IMR-90 (cell line): ENCODE measurements around the gene APC2. TPM values are rescaled to one million over a fixed set of nuclear protein-coding genes. Genes with fewer than 3 reads are reported as not detected.

ENCODE experiments used
- ATAC-seq: fragments of 200-7000 bp; cut with Tn5 transposase; 2 replicates; pipeline ENCODE4 v1.9.1; 2020; ENCODE audit warnings: low read depth, mild to moderate bottlenecking, moderate library complexity
- BruUV-seq: library from RNA; stranded (reverse); fragments of 400-500 nt; replicated peaks from 2 replicates; lab custom pipeline; 2021; lab: Mats Ljungman, UMichigan
- CTCF ChIA-PET: fragments of 300-600 bp; formaldehyde crosslinking; extraction: SDS; loops from one replicate; lab custom pipeline; 2021; ENCODE audit warnings: antibody characterized with exemption; lab: Yijun Ruan, JAX
- POLR2A ChIA-PET: fragments of 300-600 bp; sonication (Branson Sonifier 250); formaldehyde crosslinking; loops from one replicate; lab custom pipeline; 2022; ENCODE audit warnings: antibody characterized with exemption; ENCODE audit not compliant: unreplicated experiment; lab: Charles Lee
- DNase-seq: peaks from one replicate; pipeline ENCODE4 v3.0.0; 2013
- H2AFZ ChIP-seq: replicated peaks from 2 replicates; pipeline ENCODE3; 2013; ENCODE audit warnings: low read length, mild to moderate bottlenecking; ENCODE audit not compliant: poor library complexity
- H2AK5ac ChIP-seq: 2 replicates; pipeline ENCODE4 v1.6.1; 2013; ENCODE audit warnings: low read depth, low read length, inconsistent platforms
- H2AK9ac ChIP-seq: replicated peaks from 2 replicates; pipeline ENCODE3; 2013; ENCODE audit warnings: mild to moderate bottlenecking, low read depth, low read length, moderate library complexity; ENCODE audit not compliant: poor library complexity
- H2BK120ac ChIP-seq: 2 replicates; pipeline ENCODE4 v1.6.1; 2013; ENCODE audit warnings: low read depth, low read length, inconsistent platforms
- H2BK15ac ChIP-seq: 3 replicates; pipeline ENCODE4 v1.6.1; 2013; ENCODE audit warnings: low read depth, low read length, inconsistent platforms
- H2BK20ac ChIP-seq: 2 replicates; pipeline ENCODE4 v1.6.1; 2013; ENCODE audit warnings: low read depth, mild to moderate bottlenecking, inconsistent platforms, low read length, moderate library complexity
- H2BK5ac ChIP-seq: 2 replicates; pipeline ENCODE4 v1.6.1; 2013; ENCODE audit warnings: mild to moderate bottlenecking, low read depth, low read length, inconsistent platforms; ENCODE audit not compliant: poor library complexity, severe bottlenecking
- H3K14ac ChIP-seq: replicated peaks from 2 replicates; pipeline ENCODE4 v1.6.1; 2013; ENCODE audit warnings: low read depth, low read length, inconsistent platforms
- H3K18ac ChIP-seq: 2 replicates; pipeline ENCODE4 v1.6.1; 2013; ENCODE audit warnings: low read depth, low read length, control low read depth
- H3K23ac ChIP-seq: 2 replicates; pipeline ENCODE4 v1.6.1; 2013; ENCODE audit warnings: low read depth, low read length, inconsistent platforms
- H3K27ac ChIP-seq: 2 replicates; pipeline ENCODE4 v1.5.1; 2013; ENCODE audit warnings: mild to moderate bottlenecking, control low read depth, low read length; ENCODE audit not compliant: insufficient read depth
- H3K27me3 ChIP-seq: 2 replicates; pipeline ENCODE4 v1.6.1; 2013; ENCODE audit warnings: low read length; ENCODE audit not compliant: control insufficient read depth, insufficient read depth
- H3K36me3 ChIP-seq: 2 replicates; pipeline ENCODE4 v1.6.1; 2013; ENCODE audit warnings: low read length, mixed read lengths; ENCODE audit not compliant: control insufficient read depth, insufficient read depth
- H3K4ac ChIP-seq: 2 replicates; pipeline ENCODE4 v1.6.1; 2013; ENCODE audit warnings: low read depth, low read length, inconsistent platforms
- H3K4me1 ChIP-seq: 2 replicates; pipeline ENCODE4 v1.6.1; 2013; ENCODE audit warnings: low read length, mixed read lengths; ENCODE audit not compliant: control insufficient read depth, insufficient read depth
- H3K4me2 ChIP-seq: 2 replicates; pipeline ENCODE4 v1.6.1; 2013; ENCODE audit warnings: low read depth, mild to moderate bottlenecking, control low read depth, low read length, moderate library complexity
- H3K4me3 ChIP-seq: 2 replicates; pipeline ENCODE4 v1.5.1; 2013; ENCODE audit warnings: low read depth, mild to moderate bottlenecking, control low read depth, low read length, moderate library complexity; ENCODE audit not compliant: insufficient read depth
- H3K56ac ChIP-seq: 2 replicates; pipeline ENCODE4 v1.6.1; 2013; ENCODE audit warnings: low read length, inconsistent platforms; ENCODE audit not compliant: insufficient read depth; ENCODE audit errors: extremely low read depth
- H3K79me1 ChIP-seq, 2 experiments: 2 replicates each; pipeline ENCODE4 v1.6.1; 2013; ENCODE audit warnings: low read length in 2 of 2, inconsistent platforms in 1 of 2, low read depth in 1 of 2
- H3K9ac ChIP-seq: 2 replicates; pipeline ENCODE4 v1.6.1; 2013; ENCODE audit warnings: low read depth, low read length, control low read depth
- H3K9me1 ChIP-seq: 2 replicates; pipeline ENCODE4 v1.6.1; 2013; ENCODE audit warnings: low read length, inconsistent platforms; ENCODE audit not compliant: insufficient read depth
- H3K9me3 ChIP-seq: 2 replicates; pipeline ENCODE4 v1.6.1; 2013; ENCODE audit warnings: low read length; ENCODE audit not compliant: control insufficient read depth, insufficient read depth
- H4K20me1 ChIP-seq: 2 replicates; pipeline ENCODE4 v1.6.1; 2013; ENCODE audit warnings: low read length, inconsistent platforms; ENCODE audit not compliant: insufficient read depth
- H4K5ac ChIP-seq: 2 replicates; pipeline ENCODE4 v1.6.1; 2013; ENCODE audit warnings: mild to moderate bottlenecking, low read depth, low read length, control low read depth
- H4K8ac ChIP-seq, 2 experiments: 2 replicates each; pipeline ENCODE4 v1.6.1; 2013; ENCODE audit warnings: low read depth in 2 of 2, low read length in 2 of 2, control low read depth in 1 of 2, inconsistent platforms in 1 of 2
- H4K91ac ChIP-seq: 2 replicates; pipeline ENCODE4 v1.6.1; 2013; ENCODE audit warnings: low read depth, low read length, inconsistent platforms; ENCODE audit not compliant: insufficient read depth
- CEBPB ChIP-seq: IDR thresholded peaks from 2 replicates; pipeline ENCODE4 v1.6.1; 2012; ENCODE audit warnings: low read depth, low read length, improper control_type of control experiment
- FOS ChIP-seq: fragments of 150-350 bp; IDR thresholded peaks from 2 replicates; pipeline ENCODE4 v1.6.1; 2016; ENCODE audit warnings: low read depth, low read length
- MAFK ChIP-seq: IDR thresholded peaks from 2 replicates; pipeline ENCODE4 v1.6.1; 2012; ENCODE audit warnings: low read depth, low read length, improper control_type of control experiment
- MAZ ChIP-seq: IDR thresholded peaks from 2 replicates; pipeline ENCODE4 v1.6.1; 2012; ENCODE audit warnings: low read depth, mild to moderate bottlenecking, low read length, improper control_type of control experiment, moderate library complexity, borderline replicate concordance
- MXI1 ChIP-seq: IDR thresholded peaks from 2 replicates; pipeline ENCODE4 v1.6.1; 2012; ENCODE audit warnings: low read depth, mild to moderate bottlenecking, low read length, moderate library complexity, borderline replicate concordance
- NFE2L2 ChIP-seq: fragments of 150-350 bp; IDR thresholded peaks from 2 replicates; pipeline ENCODE4 v1.6.1; 2016; ENCODE audit warnings: low read depth, mild to moderate bottlenecking, low read length
- POLR2A ChIP-seq: IDR thresholded peaks from 2 replicates; pipeline ENCODE4 v1.6.1; 2012; ENCODE audit warnings: mild to moderate bottlenecking, low read depth, low read length
- RAD21 ChIP-seq: IDR thresholded peaks from 2 replicates; pipeline ENCODE4 v1.6.1; 2012; ENCODE audit warnings: low read length, improper control_type of control experiment
- RCOR1 ChIP-seq: IDR thresholded peaks from 2 replicates; pipeline ENCODE4 v1.6.1; 2012; ENCODE audit warnings: mild to moderate bottlenecking, low read length, improper control_type of control experiment; ENCODE audit not compliant: insufficient replicate concordance
- RFX5 ChIP-seq: IDR thresholded peaks from 2 replicates; pipeline ENCODE4 v1.8.0; 2012; ENCODE audit warnings: low read depth, mild to moderate bottlenecking, low read length, moderate library complexity
- WGBS, 2 experiments: methylation state at CpG; one replicate each; pipeline versions ENCODE4 v1.1.5 to v1.1.7; 2013; ENCODE audit warnings: missing lambda C conversion rate in 2 of 2; ENCODE audit not compliant: insufficient read length in 1 of 2; ENCODE audit errors: extremely low coverage in 2 of 2; 5-methylcytosine and 5-hydroxymethylcytosine counted together
- dilution Hi-C: fragments of 300-500 bp; cut with HindIII; formaldehyde crosslinking; loops from one replicate; pipeline ENCODE4 v1.14.3; 2018; ENCODE audit warnings: low sequenced_read_pairs; ENCODE audit not compliant: unreplicated experiment
- in situ Hi-C: fragments of 300-500 bp; cut with MboI; formaldehyde crosslinking; loops from 3 replicates; pipeline ENCODE4 v1.14.3; 2019; ENCODE audit warnings: low sequenced_read_pairs, inconsistent platforms, mixed read lengths
- intact Hi-C: fragments of 100-400 bp; cut with micrococcal nuclease; formaldehyde crosslinking; loops from 2 replicates; pipeline ENCODE4 v1.10.0; 2022
- polyA plus RNA-seq, 3 experiments: library from polyadenylated mRNA; depleted of rRNA; stranded (reverse); fragments of >200 nt; gene quantifications; 2 replicates each; pipeline ENCODE4 v1.2.3, GENCODE V29; 2012; ENCODE audit warnings: low replicate concordance in 1 of 3
- total RNA-seq: library from RNA; depleted of rRNA; stranded (reverse); fragments of >200 nt; gene quantifications from 2 replicates; pipeline ENCODE4 v1.2.3, GENCODE V29; 2012
- TF ChIP-seq, protein P1 (sequence below): conservative IDR thresholded peaks from 2 replicates; pipeline ENCODE4 v1.5.1; 2012; ENCODE audit warnings: mild to moderate bottlenecking, low read depth, low read length, improper control_type of control experiment
- TF ChIP-seq, protein P2 (sequence below): fragments of 150-350 bp; IDR thresholded peaks from 2 replicates; pipeline ENCODE4 v1.6.1; 2017; ENCODE audit warnings: mild to moderate bottlenecking, antibody characterized with exemption, low read length, low read depth

APC2 gene
- total and polyA plus RNA-seq, 2 of the 4 experiments (the other 2 are of a cell fraction) = 0.36 to 0.41 TPM

DNA sequence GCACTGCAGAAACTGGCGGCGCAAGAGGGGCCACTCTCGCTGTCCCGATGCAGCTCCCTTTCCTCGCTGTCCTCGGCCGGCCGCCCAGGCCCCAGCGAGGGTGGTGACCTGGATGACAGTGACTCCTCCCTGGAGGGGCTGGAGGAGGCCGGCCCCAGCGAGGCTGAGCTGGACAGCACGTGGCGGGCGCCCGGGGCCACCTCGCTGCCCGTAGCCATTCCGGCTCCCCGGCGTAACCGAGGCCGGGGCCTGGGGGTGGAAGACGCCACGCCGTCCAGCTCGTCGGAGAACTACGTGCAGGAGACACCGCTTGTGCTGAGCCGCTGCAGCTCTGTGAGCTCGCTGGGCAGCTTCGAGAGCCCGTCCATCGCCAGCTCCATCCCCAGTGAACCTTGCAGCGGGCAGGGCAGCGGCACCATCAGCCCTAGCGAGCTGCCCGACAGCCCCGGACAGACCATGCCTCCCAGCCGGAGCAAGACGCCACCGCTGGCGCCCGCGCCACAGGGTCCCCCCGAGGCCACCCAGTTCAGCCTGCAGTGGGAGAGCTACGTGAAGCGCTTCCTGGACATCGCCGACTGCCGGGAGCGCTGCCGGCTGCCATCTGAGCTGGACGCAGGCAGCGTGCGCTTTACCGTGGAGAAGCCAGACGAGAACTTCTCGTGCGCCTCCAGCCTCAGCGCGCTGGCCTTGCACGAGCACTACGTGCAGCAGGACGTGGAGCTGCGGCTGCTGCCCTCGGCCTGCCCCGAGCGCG is 16.7 kb downstream of the APC2 start:
- Histone ChIP-seq H3K4ac (no peak overlapping the region), H2AK5ac (no peak overlapping the region), H3K4me1 (peaks cover 21% of the 10 kb centered on the region), H4K5ac (no peak overlapping the region), H3K9ac (no peak overlapping the region), H4K20me1 (peaks cover 59% of the 10 kb centered on the region), H2BK120ac (no peak overlapping the region), H3K56ac (no peak overlapping the region), H4K8ac (no peak overlapping the region), H3K4me2 (no peak overlapping the region), H2BK20ac (no peak overlapping the region), H3K14ac (no peak overlapping the region), H3K9me3 (no peaks in the 10 kb centered on the region; the same call in 1 of the 2 replicates), H3K36me3 (no peaks in the 10 kb centered on the region), H3K27ac (no peak overlapping the region), H3K23ac (no peak overlapping the region), H2BK15ac (no peak overlapping the region), H3K79me1 (peaks cover 0 to 3% of the 10 kb centered on the region in 2 experiments; a peak in 1 of 4 replicates), H3K18ac (no peak overlapping the region), H2AK9ac (peak overlapping the region; percentile 42), H4K91ac (no peak overlapping the region), H3K9me1 (no peaks in the 10 kb centered on the region), H2BK5ac (no peak overlapping the region), H3K27me3 (peaks cover 58% of the 10 kb centered on the region), H2AFZ (no peak overlapping the region), H3K4me3 (no peak overlapping the region)
- ATAC-seq (no peak), DNase-seq (no peak)
- in situ Hi-C loops = no loop called here
- no TSS peak for BruUV-seq
- CTCF ChIA-PET = no interaction called here
- POLR2A ChIA-PET = no interaction called here
- intact Hi-C loops = no loop called here
- 26% methylated on average over 53 of the region's 70 CpGs; no CpG with 5 or more reads in 1 of the 2 experiments for whole genome bisulfite sequencing, 2 experiments
- TF ChIP-seq MAZ (no peak), CEBPB (no peak), MXI1 (no peak), RAD21 (no peak), MAFK (no peak), RFX5 (no peak), RCOR1 (no peak), FOS (no peak), NFE2L2 (no peak), POLR2A (no peak)
- TF ChIP-seq, protein P1, sequence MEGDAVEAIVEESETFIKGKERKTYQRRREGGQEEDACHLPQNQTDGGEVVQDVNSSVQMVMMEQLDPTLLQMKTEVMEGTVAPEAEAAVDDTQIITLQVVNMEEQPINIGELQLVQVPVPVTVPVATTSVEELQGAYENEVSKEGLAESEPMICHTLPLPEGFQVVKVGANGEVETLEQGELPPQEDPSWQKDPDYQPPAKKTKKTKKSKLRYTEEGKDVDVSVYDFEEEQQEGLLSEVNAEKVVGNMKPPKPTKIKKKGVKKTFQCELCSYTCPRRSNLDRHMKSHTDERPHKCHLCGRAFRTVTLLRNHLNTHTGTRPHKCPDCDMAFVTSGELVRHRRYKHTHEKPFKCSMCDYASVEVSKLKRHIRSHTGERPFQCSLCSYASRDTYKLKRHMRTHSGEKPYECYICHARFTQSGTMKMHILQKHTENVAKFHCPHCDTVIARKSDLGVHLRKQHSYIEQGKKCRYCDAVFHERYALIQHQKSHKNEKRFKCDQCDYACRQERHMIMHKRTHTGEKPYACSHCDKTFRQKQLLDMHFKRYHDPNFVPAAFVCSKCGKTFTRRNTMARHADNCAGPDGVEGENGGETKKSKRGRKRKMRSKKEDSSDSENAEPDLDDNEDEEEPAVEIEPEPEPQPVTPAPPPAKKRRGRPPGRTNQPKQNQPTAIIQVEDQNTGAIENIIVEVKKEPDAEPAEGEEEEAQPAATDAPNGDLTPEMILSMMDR = no peak
- TF ChIP-seq, protein P2, sequence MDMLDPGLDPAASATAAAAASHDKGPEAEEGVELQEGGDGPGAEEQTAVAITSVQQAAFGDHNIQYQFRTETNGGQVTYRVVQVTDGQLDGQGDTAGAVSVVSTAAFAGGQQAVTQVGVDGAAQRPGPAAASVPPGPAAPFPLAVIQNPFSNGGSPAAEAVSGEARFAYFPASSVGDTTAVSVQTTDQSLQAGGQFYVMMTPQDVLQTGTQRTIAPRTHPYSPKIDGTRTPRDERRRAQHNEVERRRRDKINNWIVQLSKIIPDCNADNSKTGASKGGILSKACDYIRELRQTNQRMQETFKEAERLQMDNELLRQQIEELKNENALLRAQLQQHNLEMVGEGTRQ = no peak
- dilution Hi-C loops = no loop called here
